Upper lobe of left lung (tissue), 4 donors: ENCODE results near the gene ZNF709.

Source experiments
- EP300 ChIP-seq, 4 donors: sonication (generic); formaldehyde crosslinking; IDR thresholded peaks; one replicate each; pipeline ENCODE4 v1.5.1; 2017; ENCODE audit warnings: antibody characterized with exemption in 4 of 4, control low read depth in 2 of 4
- POLR2A ChIP-seq, 4 donors: fragments of 450-650 bp; IDR thresholded peaks; one replicate each; pipeline ENCODE4 v1.5.1; 2016 to 2017; ENCODE audit warnings: antibody characterized with exemption in 4 of 4, mild to moderate bottlenecking in 2 of 4
- POLR2AphosphoS5 ChIP-seq, 2 donors: sonication (generic); formaldehyde crosslinking; IDR thresholded peaks; one replicate each; pipeline ENCODE4 v1.5.1; 2017; ENCODE audit warnings: antibody characterized with exemption in 2 of 2
- TF ChIP-seq, protein P1 (sequence below), 6 experiments: fragments of 450-650 bp in 4 of 6; fragments of 200-600 bp in 2 of 6; sonication (generic) in 2 of 6; IDR thresholded peaks; one replicate each; pipeline ENCODE4 v1.5.1; 2016 to 2019; ENCODE audit warnings: antibody characterized with exemption in 6 of 6

- TF ChIP-seq, protein P1, sequence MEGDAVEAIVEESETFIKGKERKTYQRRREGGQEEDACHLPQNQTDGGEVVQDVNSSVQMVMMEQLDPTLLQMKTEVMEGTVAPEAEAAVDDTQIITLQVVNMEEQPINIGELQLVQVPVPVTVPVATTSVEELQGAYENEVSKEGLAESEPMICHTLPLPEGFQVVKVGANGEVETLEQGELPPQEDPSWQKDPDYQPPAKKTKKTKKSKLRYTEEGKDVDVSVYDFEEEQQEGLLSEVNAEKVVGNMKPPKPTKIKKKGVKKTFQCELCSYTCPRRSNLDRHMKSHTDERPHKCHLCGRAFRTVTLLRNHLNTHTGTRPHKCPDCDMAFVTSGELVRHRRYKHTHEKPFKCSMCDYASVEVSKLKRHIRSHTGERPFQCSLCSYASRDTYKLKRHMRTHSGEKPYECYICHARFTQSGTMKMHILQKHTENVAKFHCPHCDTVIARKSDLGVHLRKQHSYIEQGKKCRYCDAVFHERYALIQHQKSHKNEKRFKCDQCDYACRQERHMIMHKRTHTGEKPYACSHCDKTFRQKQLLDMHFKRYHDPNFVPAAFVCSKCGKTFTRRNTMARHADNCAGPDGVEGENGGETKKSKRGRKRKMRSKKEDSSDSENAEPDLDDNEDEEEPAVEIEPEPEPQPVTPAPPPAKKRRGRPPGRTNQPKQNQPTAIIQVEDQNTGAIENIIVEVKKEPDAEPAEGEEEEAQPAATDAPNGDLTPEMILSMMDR (IDR thresholded peaks at IDR 0.05) = no peak
- TF ChIP-seq POLR2AphosphoS5 (IDR thresholded peaks at IDR 0.05) (no peak), POLR2A (IDR thresholded peaks at IDR 0.05) (no peak), EP300 (IDR thresholded peaks at IDR 0.05) (no peak)
These were observed 35.8 kb downstream of the ZNF709 start for GRCh38 chr19:12448808-12449207.
